Esophagus (tissue), 2 donors: ENCODE results near the gene TBC1D10B. TPM values are rescaled to one million over a fixed set of nuclear protein-coding genes. Genes with fewer than 3 reads are reported as not detected.
"Not testable (repeated sequence)": the region's sequence is repeated elsewhere in the genome, so short reads cannot be mapped to it uniquely, and the experiment has no call there.

Source experiments
- H3K27ac ChIP-seq, 2 donors: one replicate each; pipeline ENCODE4 v1.5.1; 2013; ENCODE audit warnings: low read depth in 2 of 2, mild to moderate bottlenecking in 2 of 2, inconsistent platforms in 1 of 2, low read length in 1 of 2, moderate library complexity in 1 of 2
- H3K27me3 ChIP-seq, 2 donors: one replicate each; pipeline ENCODE4 v1.6.1; 2013; ENCODE audit warnings: low read length in 2 of 2, control low read depth in 1 of 2, mild to moderate bottlenecking in 1 of 2; ENCODE audit not compliant: insufficient read depth in 2 of 2, control insufficient read depth in 1 of 2
- H3K36me3 ChIP-seq, 2 donors: one replicate each; pipeline ENCODE4 v1.6.1; 2013; ENCODE audit warnings: low read length in 1 of 2; ENCODE audit not compliant: control insufficient read depth in 2 of 2, insufficient read depth in 2 of 2
- H3K4me1 ChIP-seq, 2 donors: one replicate each; pipeline ENCODE4 v1.6.1; 2013; ENCODE audit warnings: low read length in 1 of 2; ENCODE audit not compliant: control insufficient read depth in 2 of 2, insufficient read depth in 2 of 2
- H3K4me3 ChIP-seq, 2 donors: one replicate each; pipeline ENCODE4 v1.5.1; 2013; ENCODE audit warnings: low read length in 2 of 2, mild to moderate bottlenecking in 2 of 2, low read depth in 1 of 2, moderate library complexity in 1 of 2
- H3K9me3 ChIP-seq, 2 donors: one replicate each; pipeline ENCODE4 v1.6.1; 2013; ENCODE audit warnings: mild to moderate bottlenecking in 2 of 2, low read depth in 1 of 2, low read length in 1 of 2, moderate library complexity in 1 of 2; ENCODE audit not compliant: control insufficient read depth in 2 of 2, insufficient read depth in 1 of 2
- WGBS, 2 donors: extraction: QIAGEN DNeasy Blood & Tissue Kit; methylation state at CpG; one replicate each; pipeline ENCODE4 v1.1.7; 2013; 5-methylcytosine and 5-hydroxymethylcytosine counted together
- polyA plus RNA-seq, 2 donors: library from polyadenylated mRNA; stranded (reverse); fragments of 200-250 nt; gene quantifications; one replicate each; pipeline ENCODE4 v1.2.3, GENCODE V29; 2013
- donor health status: healthy with polysubstance abuse.
- donor health status: Bipolar disorder and iron deficiency.

Gene TBC1D10B
- polyA plus RNA-seq, 2 donors: 19.8 to 27.5 TPM

DNA sequence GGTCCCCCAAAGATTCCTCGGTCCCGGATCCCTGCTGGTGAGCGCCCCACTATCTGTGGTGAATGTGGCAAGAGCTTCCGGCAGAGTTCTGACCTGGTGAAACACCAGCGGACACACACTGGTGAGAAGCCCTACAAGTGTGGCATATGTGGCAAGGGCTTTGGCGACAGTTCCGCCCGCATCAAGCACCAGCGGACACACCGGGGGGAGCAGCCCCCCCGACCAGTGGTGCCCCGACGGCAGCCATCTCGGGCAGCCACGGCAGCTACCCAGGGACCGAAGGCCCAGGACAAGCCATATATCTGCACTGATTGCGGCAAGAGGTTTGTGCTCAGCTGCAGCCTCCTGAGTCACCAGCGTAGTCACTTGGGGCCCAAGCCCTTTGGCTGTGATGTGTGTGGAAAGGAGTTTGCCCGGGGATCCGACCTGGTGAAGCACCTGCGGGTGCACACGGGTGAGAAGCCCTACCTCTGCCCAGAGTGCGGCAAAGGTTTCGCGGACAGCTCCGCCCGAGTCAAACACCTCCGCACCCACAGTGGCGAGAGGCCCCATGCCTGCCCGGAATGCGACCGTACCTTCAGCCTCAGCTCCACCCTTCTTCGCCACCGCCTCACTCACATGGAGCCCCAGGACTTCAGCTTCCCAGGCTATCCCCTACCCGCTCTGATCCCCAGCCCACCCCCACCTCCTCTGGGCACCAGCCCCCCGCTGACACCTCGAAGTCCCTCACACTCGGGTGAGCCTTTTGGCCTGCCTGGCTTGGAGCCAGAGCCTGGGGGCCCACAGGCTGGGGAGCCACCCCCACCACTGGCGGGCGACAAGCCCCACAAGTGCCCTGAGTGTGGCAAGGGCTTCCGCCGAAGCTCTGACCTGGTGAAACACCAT is 27.7 kb upstream of the TBC1D10B start:
- no peaks in the 10 kb centered on the region for H3K27me3 ChIP-seq
- H3K9me3 ChIP-seq: no peaks in the 10 kb centered on the region
- WGBS, 2 donors: 90 to 91% methylated on average over 42 of the region's 42 CpGs
- no peak overlapping the region for H3K4me3 ChIP-seq
- peaks cover 0 to 6% of the 10 kb centered on the region in 2 donors for H3K4me1 ChIP-seq
- H3K27ac ChIP-seq: no peak overlapping the region
- peaks cover 0 to 14% of the 10 kb centered on the region in 2 donors for H3K36me3 ChIP-seq

- H3K27ac ChIP-seq: no peak overlapping the region
- no peaks in the 10 kb centered on the region for H3K9me3 ChIP-seq
- no peak overlapping the region for H3K4me3 ChIP-seq
- H3K36me3 ChIP-seq: peaks cover 0 to 14% of the 10 kb centered on the region in 2 donors
- H3K4me1 ChIP-seq: peaks cover 0 to 6% of the 10 kb centered on the region in 2 donors
- WGBS, 2 donors: 71 to 74% methylated on average over 4 of the region's 4 CpGs
- no peaks in the 10 kb centered on the region for H3K27me3 ChIP-seq
These were observed 26.8 kb upstream of the TBC1D10B start for GRCh38 chr16:30397056-30397455.

DNA sequence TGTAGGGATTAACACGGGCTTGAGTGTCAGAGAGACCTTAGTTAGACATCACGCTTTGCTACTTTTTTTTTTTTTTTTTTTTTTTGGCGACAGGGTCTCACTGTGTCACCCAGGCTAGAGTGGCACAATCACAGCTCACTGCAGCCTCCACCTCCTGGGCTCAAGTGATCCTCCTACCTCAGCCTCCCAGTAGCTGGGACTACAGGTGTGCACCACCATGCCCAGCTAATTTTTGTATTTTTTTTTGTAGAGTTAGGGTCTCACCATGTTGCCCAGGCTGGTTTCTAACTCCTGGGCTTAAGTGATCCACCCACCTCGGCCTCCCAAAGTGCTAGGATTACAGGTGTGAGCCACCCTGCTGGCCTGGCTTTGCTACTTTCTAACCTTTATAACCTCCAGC is 26.3 kb upstream of the TBC1D10B start:
- H3K27ac ChIP-seq, H3K4me1 ChIP-seq, H3K9me3 ChIP-seq, H3K27me3 ChIP-seq, H3K4me3 ChIP-seq: not testable (repeated sequence)
- H3K36me3 ChIP-seq: peaks cover 0 to 14% of the 10 kb centered on the region in 2 donors
- 66 to 79% methylated on average over 4 of the region's 4 CpGs for WGBS, 2 donors

DNA sequence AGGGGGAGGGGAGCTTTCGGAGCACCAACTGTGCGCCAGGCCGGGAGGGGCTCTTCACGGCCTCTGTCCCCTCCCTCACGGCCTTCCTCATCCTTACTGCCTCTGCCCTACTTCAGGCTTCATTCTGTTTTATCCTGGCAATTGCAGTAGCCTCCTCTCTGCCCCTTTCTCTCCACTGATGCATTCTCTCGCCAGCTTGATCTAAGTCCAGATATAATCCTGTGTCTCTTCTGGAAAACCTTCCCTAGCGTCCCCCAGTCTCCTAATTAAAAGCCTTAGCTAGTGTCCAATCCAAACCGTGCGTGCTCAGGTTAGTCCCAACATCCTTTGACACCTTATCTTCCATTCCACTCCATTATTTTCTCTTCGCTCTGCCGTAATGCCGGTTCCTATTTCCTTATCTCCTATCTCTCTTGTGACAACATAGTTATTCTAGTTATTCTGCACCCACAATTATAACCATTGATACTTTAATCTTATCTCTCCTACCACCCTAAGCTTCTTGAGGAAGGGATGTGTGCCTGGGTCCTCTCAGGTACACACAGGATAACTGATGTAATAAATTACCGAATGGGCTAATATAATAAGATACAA is 25.8 kb upstream of the TBC1D10B start:
- Histone ChIP-seq H3K9me3 (no peaks in the 10 kb centered on the region), H3K27ac (peak overlapping the region in 1 of 2 donors; percentile 69), H3K4me1 (peaks cover 0 to 6% of the 10 kb centered on the region in 2 donors), H3K4me3 (peak overlapping the region; percentile 69), H3K27me3 (no peaks in the 10 kb centered on the region), H3K36me3 (peaks cover 0 to 14% of the 10 kb centered on the region in 2 donors)
- 13 to 14% methylated on average over 12 to 13 of the region's 13 CpGs for WGBS, 2 donors

- peak within 1 kb of the TSS; percentile 69 for H3K4me3 ChIP-seq
- 1% methylated on average over 71 to 103 of the region's 103 CpGs for WGBS, 2 donors
- peak within 1 kb of the TSS; percentile 44 to 69 for H3K27ac ChIP-seq
- no peaks in the 10 kb centered on the region for H3K27me3 ChIP-seq
- H3K36me3 ChIP-seq: peaks cover 0 to 14% of the 10 kb centered on the region in 2 donors
- H3K9me3 ChIP-seq: no peaks in the 10 kb centered on the region
- H3K4me1 ChIP-seq: peaks cover 0 to 4% of the 10 kb centered on the region in 2 donors
These were observed 25.1 kb upstream of the TBC1D10B start, which contains the start of gene ZNF48 for GRCh38 chr16:30395155-30395991. ZNF48 (plus strand) TSS chr16:30395420; CDS start chr16:30395795, 375 bp downstream.

DNA sequence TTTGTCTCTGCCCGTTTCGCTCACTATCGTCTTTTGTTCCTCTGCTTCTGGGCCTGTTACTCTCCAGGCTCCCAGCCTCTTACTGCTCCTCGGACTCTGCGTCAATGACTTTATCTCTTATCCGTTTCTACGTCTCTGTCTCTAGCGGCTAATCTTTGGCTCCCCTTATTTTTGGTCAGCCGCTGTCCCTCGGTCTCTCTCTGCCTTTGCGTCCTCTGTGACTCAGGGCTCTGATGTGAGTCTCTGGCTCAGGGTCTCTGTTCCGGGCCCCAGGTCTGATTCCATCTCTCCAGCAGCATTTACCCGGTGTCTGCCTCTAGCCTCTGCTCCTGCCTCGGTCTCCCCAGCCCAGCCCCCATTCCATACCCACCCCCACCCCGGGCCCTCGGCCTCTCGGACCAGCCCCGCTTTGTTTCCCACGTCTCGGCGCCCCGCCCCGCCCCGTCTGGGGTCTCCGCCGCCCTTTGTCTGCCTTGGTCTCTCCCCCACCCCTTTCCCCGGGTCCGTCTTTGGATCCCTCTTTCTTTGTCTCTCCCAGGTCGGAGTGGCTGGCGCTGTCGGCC is 24.4 kb upstream of the TBC1D10B start:
- Histone ChIP-seq H3K27me3 (no peaks in the 10 kb centered on the region), H3K4me1 (peaks cover 0 to 4% of the 10 kb centered on the region in 2 donors), H3K36me3 (peaks cover 0 to 14% of the 10 kb centered on the region in 2 donors), H3K27ac (peak overlapping the region; percentile 44 to 69), H3K4me3 (peak overlapping the region; percentile 69), H3K9me3 (no peaks in the 10 kb centered on the region)
- 9 to 11% methylated on average over 28 to 31 of the region's 31 CpGs for WGBS, 2 donors

- no peaks in the 10 kb centered on the region for H3K9me3 ChIP-seq
- no peaks in the 10 kb centered on the region for H3K36me3 ChIP-seq
- H3K27ac ChIP-seq: no peak overlapping the region
- H3K4me1 ChIP-seq: peaks cover 4 to 6% of the 10 kb centered on the region in 2 donors
- WGBS, 2 donors: 41 to 42% methylated on average over 2 of the region's 2 CpGs
- no peaks in the 10 kb centered on the region for H3K27me3 ChIP-seq
- H3K4me3 ChIP-seq: no peak overlapping the region
These were observed 13.2 kb upstream of the TBC1D10B start for GRCh38 chr16:30383521-30383920.

- H3K4me1 ChIP-seq: peaks cover 4 to 6% of the 10 kb centered on the region in 2 donors
- H3K27ac ChIP-seq: peak within 1 kb of the TSS; percentile 15 to 38
- H3K9me3 ChIP-seq: no peaks in the 10 kb centered on the region
- H3K36me3 ChIP-seq: no peaks in the 10 kb centered on the region
- H3K4me3 ChIP-seq: peak within 1 kb of the TSS in 1 of 2 donors; percentile 8
- H3K27me3 ChIP-seq: no peaks in the 10 kb centered on the region
- 45 to 58% methylated on average over 12 of the region's 12 CpGs for WGBS, 2 donors
These were observed 12.0 kb upstream of the TBC1D10B start, which contains the start of gene SEPTIN1 for GRCh38 chr16:30382111-30382881. SEPTIN1 (minus strand) TSS chr16:30382561; CDS start chr16:30382542, 19 bp downstream.
